Activated naive CD8-positive, alpha-beta T cell treated with anti-CD3 and anti-CD28 coated beads, Interleukin-2, amount 50 U/mL, for 24 hours (primary cell): ENCODE data around the gene SLC46A1.

Source experiments
- ATAC-seq: fragments of 150-1000 bp; cut with Tn5 transposase; one replicate; pipeline ENCODE4 v1.10.0; 2021
- DNase-seq: peaks from one replicate; pipeline ENCODE4 v3.0.0; 2021
- H3K27ac Mint-ChIP-seq: one replicate; pipeline ENCODE4 v1.8.0; 2021; ENCODE audit warnings: mild to moderate bottlenecking, mixed read lengths
- H3K27me3 Mint-ChIP-seq: one replicate; pipeline ENCODE4 v1.8.0; 2021; ENCODE audit warnings: mixed read lengths
- H3K36me3 Mint-ChIP-seq: one replicate; pipeline ENCODE4 v1.8.0; 2021; ENCODE audit warnings: low read depth, mixed read lengths
- H3K4me1 Mint-ChIP-seq: one replicate; pipeline ENCODE4 v1.8.0; 2021; ENCODE audit warnings: mixed read lengths
- H3K4me3 Mint-ChIP-seq: one replicate; pipeline ENCODE4 v1.8.0; 2021; ENCODE audit warnings: mild to moderate bottlenecking, moderate library complexity, mixed read lengths
- H3K9me3 Mint-ChIP-seq: one replicate; pipeline ENCODE4 v1.8.0; 2021; ENCODE audit warnings: mixed read lengths

The SLC46A1 gene

DNA sequence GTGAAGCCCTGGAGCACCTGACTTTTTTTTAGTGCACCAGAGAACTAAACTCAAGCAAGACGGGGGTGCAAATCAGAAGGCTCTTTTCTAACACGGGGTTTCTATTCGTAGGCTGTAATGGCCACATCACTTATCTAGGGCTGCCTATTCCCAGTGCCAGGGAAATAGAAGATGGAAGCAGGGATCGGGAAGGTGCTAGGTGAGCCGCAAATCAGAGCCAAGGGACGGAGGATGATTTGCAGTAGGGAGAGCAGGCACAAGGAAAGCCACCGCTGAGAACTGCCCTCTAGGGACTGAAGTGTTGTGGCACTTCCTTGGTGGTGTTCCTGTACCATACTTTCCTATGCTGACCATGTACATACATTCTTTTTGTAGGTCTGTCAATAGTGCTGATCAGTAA is 7.8 kb upstream of the SLC46A1 start:
- H3K4me3 Mint-ChIP-seq = no peak overlapping the region
- H3K27me3 Mint-ChIP-seq = peaks cover 12% of the 10 kb centered on the region
- no peaks in the 10 kb centered on the region for H3K9me3 Mint-ChIP-seq
- no peak overlapping the region for H3K27ac Mint-ChIP-seq
- no peaks in the 10 kb centered on the region for H3K36me3 Mint-ChIP-seq
- ATAC-seq = no peak
- H3K4me1 Mint-ChIP-seq = peaks cover 3% of the 10 kb centered on the region
- DNase-seq = no peak

DNA sequence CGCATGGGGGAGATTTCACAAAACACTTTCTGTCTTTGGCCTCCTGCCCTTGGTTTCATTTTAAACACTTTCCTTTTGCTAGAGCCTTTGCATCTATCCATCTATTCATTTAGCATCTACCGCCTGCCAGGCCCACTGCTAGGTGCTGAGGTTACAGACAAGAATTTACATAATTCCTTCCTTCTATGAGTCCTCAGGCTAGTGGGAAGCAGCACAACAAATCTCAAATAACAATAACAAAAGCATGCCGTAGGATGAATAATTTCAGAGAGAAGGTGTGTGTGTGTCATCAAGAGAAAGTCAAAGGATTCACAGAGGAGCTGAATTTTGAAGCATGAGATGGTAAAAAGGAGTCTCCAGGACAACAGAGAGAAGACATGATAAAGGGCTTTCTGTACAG is 6.1 kb upstream of the SLC46A1 start:
- H3K36me3 Mint-ChIP-seq = no peaks in the 10 kb centered on the region
- H3K9me3 Mint-ChIP-seq = no peaks in the 10 kb centered on the region
- ATAC-seq (no peak), DNase-seq (no peak)
- peaks cover 15% of the 10 kb centered on the region for H3K27me3 Mint-ChIP-seq
- H3K4me3 Mint-ChIP-seq = no peak overlapping the region
- H3K27ac Mint-ChIP-seq = no peak overlapping the region
- peaks cover 3% of the 10 kb centered on the region for H3K4me1 Mint-ChIP-seq

DNA sequence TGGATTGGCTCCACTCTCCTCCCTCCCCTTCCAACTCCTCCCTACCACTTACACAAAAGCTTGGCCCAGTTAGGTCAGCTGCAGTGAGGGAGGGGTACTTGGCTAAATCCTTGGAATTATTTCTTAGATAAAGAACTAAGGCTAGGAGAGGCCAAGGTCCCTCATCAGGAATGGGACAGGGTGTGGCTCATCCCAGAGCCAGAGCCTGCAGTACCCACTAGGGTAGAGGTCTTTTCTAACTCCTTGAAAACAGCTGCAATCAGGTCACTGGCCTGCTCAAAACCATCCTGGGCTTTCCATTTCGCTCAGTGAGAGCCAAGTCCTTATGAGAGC is 1.9 kb upstream of the SLC46A1 start:
- Mint-ChIP-seq H3K27ac (no peak overlapping the region), H3K9me3 (no peaks in the 10 kb centered on the region), H3K4me3 (no peak overlapping the region), H3K27me3 (peaks cover 6% of the 10 kb centered on the region), H3K36me3 (no peaks in the 10 kb centered on the region), H3K4me1 (peaks cover 8% of the 10 kb centered on the region)
- no peak for ATAC-seq
- DNase-seq = no peak

DNA sequence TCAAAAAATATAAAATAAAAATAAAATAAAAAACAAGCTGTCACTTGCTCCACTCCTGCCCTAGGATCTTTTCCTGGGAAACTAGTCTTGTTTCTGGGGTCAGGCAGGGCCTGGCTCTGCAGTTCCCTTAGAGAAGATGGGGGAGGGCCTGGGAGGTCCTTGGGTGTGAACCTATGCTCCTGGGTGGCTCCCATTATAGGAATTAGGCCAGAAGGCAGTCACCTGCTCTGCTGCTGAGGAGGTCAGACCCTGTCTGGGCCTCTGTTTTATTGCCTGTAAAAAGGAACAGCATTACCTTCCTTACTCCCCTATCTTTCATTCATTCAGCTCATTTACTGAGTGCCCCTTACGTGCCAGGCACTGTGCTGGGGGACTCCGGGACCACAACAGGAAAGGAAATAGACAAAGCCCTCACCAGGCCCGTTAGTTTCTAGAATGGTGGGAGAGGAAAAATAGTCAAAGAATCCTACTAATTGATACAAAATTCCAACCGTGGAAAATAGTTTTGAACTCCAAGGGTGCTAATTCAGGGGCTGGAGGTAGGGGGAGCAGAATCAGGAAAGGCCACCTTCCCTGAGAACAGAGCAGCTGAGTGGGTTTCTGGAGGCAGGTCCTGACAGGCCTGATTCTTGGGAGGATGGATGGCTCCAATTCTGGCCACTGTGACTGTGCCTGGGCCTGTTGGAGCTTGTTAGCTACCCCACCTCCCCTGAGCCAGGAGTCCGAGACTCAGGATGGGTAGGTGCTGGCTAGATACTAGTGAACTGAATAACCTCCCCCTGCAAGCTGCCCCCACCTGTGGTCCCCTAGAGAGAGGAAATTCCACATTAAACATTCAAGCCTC is 1.3 kb upstream of the SLC46A1 start:
- ATAC-seq = no peak
- H3K27me3 Mint-ChIP-seq = peaks cover 6% of the 10 kb centered on the region
- no peaks in the 10 kb centered on the region for H3K9me3 Mint-ChIP-seq
- DNase-seq = no peak
- H3K36me3 Mint-ChIP-seq = no peaks in the 10 kb centered on the region
- no peak overlapping the region for H3K27ac Mint-ChIP-seq
- H3K4me1 Mint-ChIP-seq = peaks cover 8% of the 10 kb centered on the region
- H3K4me3 Mint-ChIP-seq = no peak overlapping the region

DNA sequence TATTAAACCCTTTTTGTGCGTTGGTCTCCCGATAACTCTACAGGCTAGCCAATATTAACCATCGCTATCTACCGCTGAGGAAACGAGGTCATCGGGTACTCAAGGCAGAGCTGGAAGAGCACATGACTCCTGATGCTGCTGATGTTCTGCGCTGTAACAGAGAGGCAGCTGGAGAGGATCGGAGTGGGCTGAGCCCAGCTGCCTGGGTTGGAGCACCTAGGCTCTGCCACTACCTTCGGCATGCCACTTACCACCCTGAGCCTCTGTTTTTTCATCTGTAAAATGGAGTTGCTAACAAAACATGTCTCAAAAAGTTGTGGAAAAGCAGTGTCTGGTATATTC is 432 bp upstream of the SLC46A1 start:
- no peak for DNase-seq
- no peak for ATAC-seq
- H3K27ac Mint-ChIP-seq = peak overlapping the region; percentile 71
- H3K36me3 Mint-ChIP-seq = no peaks in the 10 kb centered on the region
- H3K4me1 Mint-ChIP-seq = peaks cover 11% of the 10 kb centered on the region
- no peaks in the 10 kb centered on the region for H3K9me3 Mint-ChIP-seq
- H3K4me3 Mint-ChIP-seq = peak overlapping the region; percentile 80
- peaks cover 3% of the 10 kb centered on the region for H3K27me3 Mint-ChIP-seq

DNA sequence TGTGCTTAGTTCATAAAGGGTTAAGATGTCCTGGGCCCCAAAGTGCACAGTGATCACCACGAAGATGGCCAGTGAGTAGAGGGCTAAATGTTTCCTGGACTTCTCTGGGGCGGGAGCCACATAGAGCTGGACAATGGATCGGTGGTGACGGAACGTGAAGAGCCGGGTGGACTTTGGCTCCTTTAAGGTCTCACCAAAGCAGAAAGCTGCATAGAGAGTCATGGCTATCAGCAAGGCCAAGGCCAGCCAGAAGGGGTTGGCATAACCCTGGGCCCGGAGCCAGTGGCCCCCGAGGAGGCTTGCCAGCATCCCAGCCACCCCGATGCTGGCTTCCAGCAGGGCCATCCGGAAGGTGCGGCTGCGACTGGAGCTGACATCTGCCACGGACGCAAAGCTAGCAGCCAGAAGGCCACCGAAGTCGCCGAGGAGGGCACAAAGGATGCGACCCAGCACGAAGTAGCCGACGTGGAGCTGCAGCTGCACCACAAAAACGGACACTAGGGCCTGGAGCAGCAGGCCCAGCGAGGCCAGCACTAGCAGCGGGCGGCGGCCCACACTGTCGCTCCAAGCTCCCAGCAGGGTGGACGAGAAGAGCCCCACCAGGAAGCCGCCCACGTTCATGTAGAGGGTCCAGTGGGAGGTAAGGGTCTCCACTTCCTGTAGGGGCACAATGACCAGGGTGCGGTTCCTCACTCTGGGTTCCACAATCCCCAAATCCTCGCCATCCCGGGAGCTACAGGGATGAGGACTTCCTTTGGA is 1.0 kb downstream of the SLC46A1 start:
- DNase-seq (no peak), ATAC-seq (no peak)
- Mint-ChIP-seq H3K36me3 (no peaks in the 10 kb centered on the region), H3K27me3 (peaks cover 3% of the 10 kb centered on the region), H3K9me3 (no peaks in the 10 kb centered on the region), H3K4me3 (peak overlapping the region; percentile 77), H3K4me1 (peaks cover 12% of the 10 kb centered on the region), H3K27ac (no peak overlapping the region)

DNA sequence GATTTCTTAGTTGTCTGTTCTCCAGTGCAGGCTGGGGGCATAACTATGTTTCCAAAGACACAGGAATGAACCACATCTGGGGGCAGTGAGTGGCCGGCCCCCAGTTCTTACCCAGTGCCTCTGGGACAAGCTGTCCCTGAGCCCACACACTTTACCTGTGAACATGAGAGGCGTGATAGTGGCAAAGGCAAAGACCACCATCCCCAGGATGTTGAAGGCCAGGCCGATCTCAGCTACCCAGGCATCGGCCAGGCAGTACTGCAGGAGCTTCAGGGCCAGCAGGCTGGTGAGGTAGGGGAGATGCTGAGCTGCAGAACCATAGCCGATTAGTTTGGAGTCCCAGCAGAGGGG is 1.6 kb downstream of the SLC46A1 start:
- H3K9me3 Mint-ChIP-seq = no peaks in the 10 kb centered on the region
- no peak overlapping the region for H3K27ac Mint-ChIP-seq

DNA sequence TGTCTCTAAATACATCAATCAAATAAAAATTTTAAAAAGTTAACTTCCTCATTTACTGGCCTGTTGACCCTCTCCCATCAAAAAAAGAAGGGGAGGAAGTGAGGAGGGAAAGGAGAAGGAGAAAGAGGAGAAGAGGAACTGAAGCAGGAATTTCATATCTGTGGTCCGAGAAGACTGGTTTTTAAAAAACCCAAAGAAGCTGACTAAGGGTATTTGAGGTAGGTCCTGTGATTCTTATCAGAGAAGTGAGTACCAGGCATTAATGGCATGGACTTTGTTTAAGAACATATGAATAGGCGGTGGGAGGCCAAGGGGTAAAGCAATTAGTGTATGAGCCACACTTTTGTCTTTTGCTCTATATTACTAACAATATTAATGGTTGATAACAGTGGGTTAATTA is 2.0 kb downstream of the SLC46A1 start:
- peaks cover 3% of the 10 kb centered on the region for H3K27me3 Mint-ChIP-seq
- DNase-seq = no peak
- peaks cover 12% of the 10 kb centered on the region for H3K4me1 Mint-ChIP-seq
- ATAC-seq = no peak
- no peaks in the 10 kb centered on the region for H3K36me3 Mint-ChIP-seq
- H3K27ac Mint-ChIP-seq = no peak overlapping the region
- H3K9me3 Mint-ChIP-seq = no peaks in the 10 kb centered on the region
- no peak overlapping the region for H3K4me3 Mint-ChIP-seq

More for the DNA sequence above, 1.6 kb downstream of the SLC46A1 start:
- DNase-seq (no peak), ATAC-seq (no peak)
- Mint-ChIP-seq H3K27me3 (peaks cover 3% of the 10 kb centered on the region), H3K36me3 (no peaks in the 10 kb centered on the region), H3K4me3 (peak overlapping the region; percentile 31), H3K4me1 (peaks cover 12% of the 10 kb centered on the region)

DNA sequence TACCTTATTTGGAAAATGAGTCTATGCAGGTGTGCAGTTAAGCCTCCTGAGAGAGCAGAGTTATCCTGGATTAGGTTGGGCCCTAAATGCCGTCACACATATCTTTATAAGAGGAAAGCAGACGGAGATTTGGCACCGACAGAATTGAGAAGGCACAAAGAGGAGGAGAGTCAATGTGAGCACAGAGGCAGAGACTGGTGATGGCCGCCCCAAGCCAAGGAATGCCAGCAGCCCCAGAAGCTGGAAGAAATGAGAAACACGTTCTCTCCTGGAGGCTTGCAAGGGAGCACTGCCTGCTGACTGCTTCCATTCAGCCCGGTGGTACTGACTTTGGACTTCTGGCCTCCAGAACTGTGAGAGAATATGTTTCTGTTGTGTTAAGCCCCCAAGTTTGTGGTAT is 3.2 kb downstream of the SLC46A1 start:
- H3K27ac Mint-ChIP-seq = no peak overlapping the region
- no peak for ATAC-seq
- H3K4me3 Mint-ChIP-seq = no peak overlapping the region
- H3K9me3 Mint-ChIP-seq = no peaks in the 10 kb centered on the region
- no peaks in the 10 kb centered on the region for H3K27me3 Mint-ChIP-seq
- H3K4me1 Mint-ChIP-seq = peaks cover 12% of the 10 kb centered on the region
- H3K36me3 Mint-ChIP-seq = peaks cover 2% of the 10 kb centered on the region
- no peak for DNase-seq

DNA sequence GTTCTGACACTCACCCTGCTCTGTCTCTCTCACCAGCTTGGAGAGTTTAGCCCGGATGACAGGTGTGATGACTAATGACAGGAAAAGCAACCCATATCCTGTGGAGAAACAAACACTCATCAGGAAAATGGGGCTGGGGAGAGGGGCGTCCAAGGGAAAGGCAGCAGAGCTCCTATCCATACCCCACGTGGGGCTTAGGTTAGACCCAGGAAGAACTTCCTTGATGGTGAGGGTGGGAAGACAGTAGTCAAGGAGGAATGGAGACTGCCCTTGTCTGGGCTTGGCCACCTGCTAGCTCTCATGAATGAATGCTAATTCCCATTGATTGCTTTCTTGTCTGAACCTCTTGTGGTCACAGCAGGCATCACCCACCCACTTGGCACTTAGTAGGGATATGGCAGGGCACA is 3.8 kb downstream of the SLC46A1 start:
- Mint-ChIP-seq H3K4me1 (peaks cover 12% of the 10 kb centered on the region), H3K4me3 (no peak overlapping the region), H3K27me3 (no peaks in the 10 kb centered on the region), H3K9me3 (no peaks in the 10 kb centered on the region), H3K27ac (no peak overlapping the region), H3K36me3 (peaks cover 2% of the 10 kb centered on the region)
- ATAC-seq = no peak
- DNase-seq = no peak

DNA sequence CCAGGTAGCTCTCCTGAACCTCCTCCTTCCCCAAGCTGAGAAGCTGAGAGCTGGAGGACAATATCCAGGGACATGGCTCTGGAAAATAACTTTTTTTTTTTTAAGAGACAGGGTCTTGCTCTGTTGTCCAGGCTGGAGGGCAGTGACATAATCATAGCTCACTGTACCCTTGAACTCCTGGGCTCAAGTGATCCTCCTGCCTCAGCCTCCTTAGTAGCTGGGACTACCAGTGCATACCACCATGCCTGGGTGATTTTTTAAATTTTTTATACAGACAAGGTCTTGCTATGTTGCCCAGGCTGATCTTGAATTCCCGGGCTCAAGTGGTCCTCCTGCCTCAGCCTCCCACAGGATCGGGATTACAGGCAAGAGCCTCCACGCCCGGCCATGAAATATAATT is 6.2 kb downstream of the SLC46A1 start:
- DNase-seq (no peak), ATAC-seq (no peak)
- no peaks in the 10 kb centered on the region for H3K9me3 Mint-ChIP-seq
- peaks cover 2% of the 10 kb centered on the region for H3K36me3 Mint-ChIP-seq
- peaks cover 7% of the 10 kb centered on the region for H3K4me1 Mint-ChIP-seq
- no peaks in the 10 kb centered on the region for H3K27me3 Mint-ChIP-seq
- no peak overlapping the region for H3K27ac Mint-ChIP-seq
- no peak overlapping the region for H3K4me3 Mint-ChIP-seq

DNA sequence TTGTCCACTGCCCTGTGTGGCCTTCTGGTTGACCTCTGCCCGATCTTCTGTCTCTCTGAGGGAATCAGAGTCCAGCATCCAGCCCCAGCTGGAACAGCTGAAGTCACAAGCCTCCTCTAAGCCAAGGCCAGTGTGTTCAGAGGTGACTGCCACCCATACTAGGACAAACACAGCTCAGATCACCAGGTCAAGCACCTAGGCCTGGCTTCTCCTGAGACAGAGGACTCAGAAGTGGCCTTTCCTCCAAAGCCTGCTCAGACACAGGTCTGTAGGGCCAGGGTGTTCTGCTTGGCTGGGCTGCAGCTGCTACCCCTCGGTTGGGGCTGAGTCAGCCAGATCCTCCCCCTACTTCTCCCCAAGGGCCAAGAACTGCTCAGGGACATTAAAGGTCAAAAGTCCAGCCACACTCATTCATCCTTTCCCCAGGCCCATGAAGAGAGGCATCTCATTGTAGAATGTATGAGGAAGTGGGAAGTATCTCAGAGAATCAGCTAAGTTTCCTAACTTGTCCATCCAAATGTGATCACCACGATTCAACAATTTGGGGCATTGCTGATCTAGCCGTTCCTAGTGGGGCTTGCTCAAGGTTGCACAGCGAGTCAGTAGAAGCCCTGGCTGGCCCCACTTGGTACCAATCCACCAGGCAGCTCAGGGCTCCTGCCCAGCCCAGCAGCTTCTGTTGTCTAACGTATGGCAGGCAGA is 7.6 kb downstream of the SLC46A1 start:
- no peak overlapping the region for H3K27ac Mint-ChIP-seq
- no peak overlapping the region for H3K4me3 Mint-ChIP-seq
- peaks cover 9% of the 10 kb centered on the region for H3K36me3 Mint-ChIP-seq
- DNase-seq (no peak), ATAC-seq (no peak)
- no peaks in the 10 kb centered on the region for H3K9me3 Mint-ChIP-seq
- no peaks in the 10 kb centered on the region for H3K27me3 Mint-ChIP-seq
- peaks cover 5% of the 10 kb centered on the region for H3K4me1 Mint-ChIP-seq

DNA sequence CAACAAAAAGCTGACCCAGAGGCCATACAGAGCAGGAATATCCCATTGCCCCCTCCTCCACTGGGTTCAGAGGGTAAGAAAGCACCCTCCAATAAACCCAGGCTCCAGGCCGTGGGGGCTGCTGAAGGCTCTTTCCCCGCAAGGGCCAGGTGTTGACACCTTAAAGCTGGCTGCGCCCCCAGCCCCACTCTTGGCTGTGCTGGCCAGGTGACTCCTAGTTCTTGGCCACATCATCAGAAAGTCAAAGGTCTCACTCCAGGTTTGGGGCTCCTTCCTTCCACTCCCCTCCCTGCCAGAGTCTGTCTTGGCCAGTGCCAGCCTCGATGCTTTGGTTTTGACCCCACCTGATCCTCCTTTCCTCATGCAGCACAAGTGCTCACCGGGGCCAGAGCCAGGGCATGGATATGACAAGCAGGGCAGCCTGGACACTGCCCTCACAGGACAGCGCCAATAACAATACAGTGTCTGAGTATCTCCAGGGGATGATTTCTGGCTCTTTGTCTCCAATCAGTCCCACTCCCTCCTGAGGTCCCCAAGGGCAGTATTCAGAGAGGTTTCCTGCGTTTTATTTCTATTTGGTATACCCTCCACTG is 8.2 kb downstream of the SLC46A1 start:
- DNase-seq (no peak), ATAC-seq (no peak)
- Mint-ChIP-seq H3K27ac (no peak overlapping the region), H3K4me1 (peaks cover 5% of the 10 kb centered on the region), H3K27me3 (no peaks in the 10 kb centered on the region), H3K4me3 (no peak overlapping the region), H3K9me3 (no peaks in the 10 kb centered on the region), H3K36me3 (peaks cover 9% of the 10 kb centered on the region)

DNA sequence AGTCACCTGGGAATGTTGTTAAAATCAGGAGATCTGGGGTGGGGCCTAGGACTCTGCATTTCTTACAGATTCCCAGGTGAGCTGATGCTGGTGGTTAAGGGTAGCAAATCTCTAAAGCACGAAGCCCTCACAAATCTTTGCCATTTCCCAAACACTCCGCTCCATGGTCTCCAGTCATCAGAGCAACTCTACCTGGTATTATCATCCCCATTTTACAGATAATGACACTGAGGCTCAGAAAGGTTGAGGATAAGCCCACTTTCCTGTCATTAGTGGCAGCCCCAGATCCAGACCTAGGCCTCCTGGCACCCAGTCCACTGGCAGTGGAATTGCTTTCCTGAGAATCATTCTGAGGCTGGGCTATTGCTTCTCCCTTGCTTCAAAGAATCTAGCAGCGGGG is 8.7 kb downstream of the SLC46A1 start:
- ATAC-seq (no peak), DNase-seq (no peak)
- Mint-ChIP-seq H3K27me3 (no peaks in the 10 kb centered on the region), H3K36me3 (peaks cover 9% of the 10 kb centered on the region), H3K9me3 (no peaks in the 10 kb centered on the region), H3K4me1 (peaks cover 5% of the 10 kb centered on the region), H3K4me3 (no peak overlapping the region), H3K27ac (no peak overlapping the region)
